GM19324 (cell line): Measurements from ENCODE around the gene RGS12.
A peak's percentile ranks its signal among the peaks of the same experiment; 100 is the strongest.

Experiments used
- ATAC-seq: cut with Tn5 transposase; IDR thresholded peaks from one replicate; pipeline ENCODE4 v1.9.1; 2021; ENCODE audit warnings: mild to moderate bottlenecking, moderate library complexity; ENCODE audit not compliant: unreplicated experiment, low FRiP score

RGS12 gene

DNA sequence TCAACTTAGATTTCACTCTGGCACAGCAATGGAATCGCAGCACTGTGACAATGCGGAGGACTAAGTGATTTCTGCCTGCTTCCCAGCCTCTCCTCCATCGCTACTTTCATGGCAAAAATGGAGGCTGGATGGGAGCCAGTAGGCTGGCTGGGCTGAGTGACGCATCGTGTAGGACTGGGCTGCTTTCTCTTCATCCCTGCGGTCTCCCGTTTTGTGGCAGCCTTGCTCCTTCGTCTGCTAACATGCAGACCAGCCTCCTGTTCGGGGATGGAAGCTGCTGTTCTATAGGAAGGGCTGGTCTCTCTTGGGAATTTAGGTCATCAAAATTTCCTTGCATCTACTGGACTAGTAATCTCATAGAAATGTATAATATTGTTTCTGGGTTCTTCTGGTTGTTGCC lies 15.8 kb upstream of the RGS12 start:
- ATAC-seq: no peak

DNA sequence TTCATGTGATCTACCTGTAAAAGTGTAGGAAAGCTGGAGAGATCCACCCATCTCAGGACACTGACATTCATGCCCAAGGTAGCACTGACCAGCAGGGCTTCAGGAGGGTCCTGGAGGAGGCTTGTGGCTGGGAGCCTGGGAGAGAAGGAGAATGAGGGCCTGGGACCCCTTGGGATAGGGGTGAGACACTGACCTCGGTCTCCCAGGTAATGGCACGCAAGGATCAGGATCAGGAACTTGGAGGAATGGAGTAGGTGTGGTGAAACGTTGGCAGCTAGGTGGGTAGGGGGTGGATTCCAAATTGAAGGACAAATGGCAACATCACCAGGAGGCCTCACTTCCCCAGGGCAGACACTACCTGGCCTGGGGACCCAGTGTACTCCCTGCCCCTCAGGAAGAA lies 12.4 kb upstream of the RGS12 start:
- no peak for ATAC-seq

GRCh38 chr4:3283483-3283882 lies 9.3 kb upstream of the RGS12 start:
- ATAC-seq: no peak

- no peak for ATAC-seq
Measured at GRCh38 chr4:3283916-3284315, 8.9 kb upstream of the RGS12 start.

DNA sequence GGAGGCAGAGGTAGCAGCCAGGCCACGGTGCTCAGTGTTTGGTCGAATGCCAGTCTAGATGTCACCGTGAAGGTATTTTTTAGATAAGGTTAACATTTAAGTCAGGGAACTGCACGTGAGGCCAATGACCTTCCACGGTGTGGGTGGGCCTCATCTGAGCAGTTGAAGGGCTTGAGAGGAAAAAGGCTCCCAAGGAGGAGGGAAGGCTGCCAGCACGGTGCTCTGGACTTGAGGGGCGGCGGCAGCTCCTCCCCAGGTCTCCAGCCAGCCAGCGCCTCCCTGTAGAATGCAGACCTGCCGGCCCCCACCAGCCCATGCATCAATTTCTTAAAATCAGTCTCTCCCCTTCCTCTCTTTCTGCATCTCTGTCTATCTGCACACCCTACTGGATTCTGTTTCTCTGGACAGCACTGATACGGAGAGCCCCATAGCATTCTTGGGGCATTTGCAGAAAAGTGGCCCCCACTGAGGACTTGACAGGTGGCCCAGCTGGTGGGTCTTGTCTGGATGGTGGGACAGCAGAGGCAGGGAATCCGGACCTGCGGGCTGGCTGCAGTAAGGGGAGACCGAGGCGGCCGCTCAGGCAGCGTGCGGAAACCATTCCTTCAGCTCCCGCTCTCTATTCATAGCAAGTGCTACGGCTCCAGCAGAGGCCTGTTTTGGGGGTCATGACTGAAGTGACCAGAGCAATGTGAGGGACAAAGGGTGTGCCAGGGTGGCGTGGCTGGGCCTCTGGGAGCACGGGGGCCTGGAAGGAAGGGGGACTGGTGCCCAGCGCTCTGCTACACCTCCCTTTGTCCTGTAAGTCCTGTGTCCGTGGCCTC lies 7.9 kb upstream of the RGS12 start:
- ATAC-seq: no peak

- ATAC-seq: peak; percentile 84
Measured at GRCh38 chr4:3285558-3286334, 7.1 kb upstream of the RGS12 start.

- ATAC-seq: no peak
Measured at GRCh38 chr4:3286335-3287175, 6.3 kb upstream of the RGS12 start.

DNA sequence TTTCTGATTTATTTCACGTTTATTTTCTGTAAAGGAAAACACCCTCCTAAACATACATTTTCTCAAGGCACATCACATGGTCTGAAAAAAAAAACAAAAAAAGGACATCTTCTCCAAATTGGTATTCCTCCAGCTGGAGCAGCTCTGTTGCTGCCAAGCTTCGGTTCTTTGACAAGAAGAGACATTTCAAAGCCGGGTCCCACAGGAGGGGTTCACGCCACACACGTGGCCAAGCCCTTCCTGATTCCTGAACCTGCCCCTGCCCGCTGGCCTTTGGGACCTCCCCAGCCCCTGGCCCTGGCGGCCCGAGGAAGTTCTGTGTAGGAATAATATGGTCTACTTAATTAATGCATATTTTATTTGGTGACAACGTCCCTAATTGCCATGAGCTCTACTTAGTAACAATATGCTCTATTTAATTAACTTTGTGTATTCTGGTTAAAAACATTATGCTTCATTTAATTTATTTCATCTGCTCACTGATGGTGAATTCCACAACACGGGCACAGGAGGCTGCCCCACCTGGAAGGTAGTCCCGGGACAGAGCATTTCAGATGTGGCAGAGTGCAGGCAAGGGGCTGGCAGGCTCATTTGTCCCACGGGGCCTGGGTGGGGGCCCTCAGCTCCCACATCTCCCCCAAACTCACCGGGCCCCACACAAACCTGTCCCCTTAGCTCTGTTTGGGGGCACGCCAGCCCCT lies 5.4 kb upstream of the RGS12 start:
- no peak for ATAC-seq

DNA sequence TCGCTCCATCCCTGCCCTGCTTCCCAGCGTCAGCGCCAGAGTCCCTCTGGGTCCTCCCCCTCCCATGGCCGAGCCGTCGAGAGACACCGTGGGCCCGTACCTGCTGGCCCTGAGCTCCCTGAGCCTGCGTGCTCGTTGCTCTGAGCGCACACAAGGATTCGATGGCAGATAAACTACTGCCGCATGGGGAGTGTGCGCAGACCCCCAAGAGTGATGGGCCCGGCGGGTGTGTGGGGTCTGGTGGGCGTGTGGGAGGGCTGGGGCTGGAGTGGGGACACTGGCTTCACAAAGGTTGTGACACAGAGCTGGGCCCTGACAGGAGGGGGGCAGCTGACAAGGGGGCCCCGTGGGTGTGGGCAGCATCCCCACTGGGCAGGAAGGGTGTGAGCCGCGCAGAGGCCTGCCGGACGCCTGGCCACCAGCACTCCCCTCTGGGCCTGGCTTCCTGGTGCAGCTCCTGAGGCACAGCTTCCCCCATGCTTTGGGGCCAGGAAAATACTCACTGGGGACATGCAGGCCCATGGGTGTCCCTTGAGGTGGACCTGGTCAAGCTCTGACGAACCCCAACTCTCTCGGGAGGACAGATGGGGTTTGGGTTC lies 4.8 kb upstream of the RGS12 start:
- ATAC-seq: no peak

DNA sequence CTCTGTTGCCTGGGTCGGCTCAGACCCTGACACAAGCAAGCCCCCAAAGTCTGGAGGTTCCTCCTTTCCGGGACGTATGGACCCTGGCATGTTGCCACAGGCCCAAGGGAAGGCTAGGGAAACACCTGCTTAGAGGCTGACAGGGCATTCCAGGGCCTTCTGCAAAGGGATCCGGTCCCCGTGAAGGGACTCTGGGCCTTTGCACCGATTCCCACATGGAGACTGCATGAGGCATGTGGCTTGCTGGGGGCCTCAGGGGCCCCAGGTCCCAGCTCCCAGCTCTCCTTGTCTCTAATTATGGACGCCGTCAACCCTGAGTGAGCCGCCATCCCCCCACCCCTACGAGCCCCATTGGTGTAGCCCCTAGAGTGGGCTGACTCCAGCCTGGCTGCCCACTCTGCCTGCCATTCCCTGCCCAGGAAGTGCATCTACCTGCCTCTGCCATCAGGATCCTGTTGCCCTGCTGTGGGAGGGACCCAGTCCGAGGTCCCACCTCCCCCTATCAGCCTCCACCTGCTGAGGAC lies 4.2 kb upstream of the RGS12 start:
- ATAC-seq: no peak

DNA sequence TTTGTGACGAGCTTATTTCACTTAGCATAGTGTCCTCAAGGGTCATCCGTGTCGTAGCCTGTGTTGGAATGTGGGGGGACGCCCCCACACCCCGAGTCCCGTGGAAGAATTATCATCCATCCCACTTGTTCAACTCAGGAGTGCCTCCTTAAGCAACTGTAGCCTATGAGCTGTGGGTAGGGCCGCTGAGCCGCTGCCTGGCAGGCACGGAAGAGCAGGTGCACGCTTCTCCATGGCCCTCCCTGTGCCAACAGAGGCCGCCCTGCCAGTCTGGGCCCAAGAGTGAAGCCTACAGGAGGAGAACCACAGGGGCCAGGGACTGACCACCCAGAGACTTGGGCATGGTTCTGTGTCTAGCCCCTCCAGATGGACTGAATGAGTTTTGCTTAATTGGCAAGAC lies 2.3 kb upstream of the RGS12 start:
- no peak for ATAC-seq

- ATAC-seq: no peak
Measured at GRCh38 chr4:3290889-3291321, 1.9 kb upstream of the RGS12 start.

DNA sequence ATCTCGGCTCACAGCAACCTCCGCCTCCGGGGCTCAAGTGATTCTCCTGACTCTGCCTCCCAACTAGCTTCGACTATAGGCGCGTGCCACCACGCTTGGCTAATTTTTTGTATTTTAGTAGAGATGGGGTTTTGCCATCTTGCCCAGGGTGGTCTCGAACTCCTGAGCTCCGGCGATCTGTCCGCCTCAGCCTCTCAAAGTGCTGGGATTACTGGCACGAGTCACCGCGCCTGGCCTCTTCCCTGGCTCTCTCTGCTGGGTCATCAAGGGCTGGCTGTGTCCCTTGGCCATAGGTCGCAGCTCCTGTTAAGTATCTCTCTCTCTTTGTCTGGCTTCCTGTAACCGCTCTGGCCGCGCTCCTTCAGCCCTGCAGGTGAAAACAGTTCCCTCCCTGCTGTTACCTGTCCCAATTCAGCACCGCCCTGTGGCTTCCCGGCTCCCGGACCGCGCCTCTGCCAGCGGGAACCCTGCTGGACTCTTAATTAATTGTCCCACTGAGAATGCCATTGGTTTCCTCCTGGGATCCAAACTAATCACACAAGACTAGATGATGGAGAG lies 1.3 kb upstream of the RGS12 start:
- ATAC-seq: no peak

- peak; percentile 24 for ATAC-seq
Measured at GRCh38 chr4:3291969-3292570, 751 bp upstream of the RGS12 start.

DNA sequence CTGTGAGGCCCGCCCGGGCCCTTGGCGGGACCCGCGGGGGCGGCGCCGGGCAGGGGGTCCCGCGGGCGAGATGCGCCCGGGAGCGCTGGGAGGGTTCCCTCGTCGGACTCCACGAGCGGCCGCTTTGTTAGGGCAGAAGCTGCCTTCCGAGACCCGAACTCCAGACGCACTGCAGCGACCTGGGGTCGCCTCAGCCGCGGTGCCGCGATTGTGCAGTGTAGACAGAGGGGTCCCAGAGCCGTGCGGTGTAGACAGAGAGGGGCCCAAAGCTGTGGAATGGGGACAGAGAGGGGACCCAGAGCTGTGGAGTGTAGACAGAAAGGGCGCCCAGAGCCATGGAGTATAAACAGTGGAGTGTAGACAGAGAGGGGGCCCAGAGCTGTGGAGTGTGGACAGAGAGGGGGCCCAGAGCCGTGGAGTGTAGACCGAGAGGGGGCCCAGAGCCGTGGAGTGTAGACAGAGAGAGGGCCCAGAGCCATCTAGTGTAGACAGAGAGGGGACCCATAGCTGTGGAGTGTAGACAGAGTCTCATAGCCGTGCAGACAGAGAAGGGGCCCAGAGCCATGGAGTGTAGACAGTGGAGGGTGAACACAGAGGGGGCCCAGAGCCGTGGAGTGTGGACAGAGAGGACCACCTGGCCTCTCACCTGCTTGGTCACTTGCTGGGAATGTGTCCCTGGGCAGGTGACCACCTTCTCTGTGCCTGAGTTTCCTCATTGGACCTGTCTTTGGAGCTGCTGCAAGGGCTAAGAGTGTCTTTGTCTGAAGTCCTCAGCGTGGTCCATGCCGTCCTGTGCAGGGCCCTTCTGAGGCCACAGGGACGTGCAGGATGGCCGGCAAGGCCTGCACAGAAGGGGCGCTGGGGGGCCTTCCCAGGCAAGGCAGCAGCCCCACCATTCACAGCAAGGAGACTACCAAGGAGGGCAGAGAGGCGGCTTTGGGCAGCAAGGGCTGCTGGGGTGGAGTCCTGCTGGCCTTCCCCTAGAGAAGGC lies 875 bp downstream of the RGS12 start:
- ATAC-seq: no peak

DNA sequence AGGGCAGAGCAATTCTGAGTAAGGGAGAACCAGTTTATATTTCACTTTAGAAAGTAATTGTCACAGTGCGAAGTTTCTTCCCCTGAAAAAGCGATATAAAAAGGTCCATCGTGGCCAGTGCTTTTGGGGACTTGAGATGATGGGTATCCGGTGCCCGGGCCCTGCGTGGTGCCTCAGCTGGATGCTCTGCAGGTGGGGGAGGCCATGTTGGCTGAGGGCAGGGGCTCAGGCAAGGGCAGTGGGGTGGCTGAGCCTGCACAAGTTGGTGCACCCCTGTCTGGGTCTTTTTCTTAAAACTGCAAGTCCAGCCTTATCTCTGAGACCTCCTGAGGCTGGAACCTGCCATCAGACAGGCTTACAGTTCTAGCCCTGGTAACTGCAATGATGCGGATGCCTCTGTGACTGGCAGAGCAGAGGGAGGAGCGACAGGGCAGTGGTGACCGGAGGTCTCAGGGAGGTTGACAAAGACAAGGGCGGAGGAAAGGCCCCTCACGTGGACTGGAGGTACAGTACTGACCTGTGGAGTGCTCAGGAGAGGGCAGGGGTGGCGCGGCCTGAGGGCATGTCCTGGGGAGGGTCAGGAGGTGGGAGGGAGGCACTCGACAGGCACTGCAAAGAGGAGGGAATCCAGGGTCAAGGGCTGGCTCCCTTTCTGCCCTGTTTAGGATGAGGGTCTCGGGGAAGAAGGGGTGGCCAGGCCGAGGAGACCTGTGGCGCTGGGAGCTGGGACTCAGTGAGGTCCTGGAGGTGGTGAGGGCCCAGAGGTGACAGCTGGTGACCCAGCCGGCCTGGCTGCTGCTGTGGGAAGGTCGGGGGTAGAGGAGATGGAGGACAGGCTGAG lies 1.8 kb downstream of the RGS12 start:
- ATAC-seq: no peak
